ENCODE measurements around the gene PER1.

DNA sequence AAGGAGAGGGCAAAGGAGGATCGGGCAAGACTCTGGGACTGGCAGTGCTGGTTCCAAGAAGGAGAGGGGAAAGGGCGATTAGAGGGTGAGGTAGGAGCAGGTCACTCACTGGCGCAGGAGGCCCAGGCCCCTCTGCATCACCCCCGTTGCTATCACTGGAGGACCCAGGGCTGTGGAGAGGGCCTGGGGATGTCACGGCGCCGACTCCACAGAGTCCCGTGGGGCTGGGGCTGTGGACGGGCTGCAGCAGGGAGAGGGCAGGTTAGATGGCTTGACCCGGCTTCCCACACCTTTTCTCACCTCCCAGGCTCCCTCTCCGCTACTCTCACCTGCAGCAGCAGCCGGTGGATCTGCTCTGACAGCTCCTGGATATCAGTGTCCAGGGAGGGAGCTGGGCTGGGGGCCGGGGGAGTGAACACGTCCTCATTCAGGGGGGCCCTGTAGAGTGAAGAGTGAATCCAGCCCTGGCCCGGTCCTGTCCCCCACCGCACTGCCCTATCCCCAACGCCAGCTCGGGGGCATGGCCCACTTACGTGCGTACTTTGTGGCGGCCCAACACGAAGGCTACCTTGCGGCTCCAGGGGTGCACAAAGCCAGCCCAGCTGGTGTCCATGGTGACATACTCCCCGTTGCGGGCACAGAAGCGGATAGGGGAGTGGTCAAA lies 4.9 kb downstream of the PER1 start:
- TF ChIP-seq, protein P1, sequence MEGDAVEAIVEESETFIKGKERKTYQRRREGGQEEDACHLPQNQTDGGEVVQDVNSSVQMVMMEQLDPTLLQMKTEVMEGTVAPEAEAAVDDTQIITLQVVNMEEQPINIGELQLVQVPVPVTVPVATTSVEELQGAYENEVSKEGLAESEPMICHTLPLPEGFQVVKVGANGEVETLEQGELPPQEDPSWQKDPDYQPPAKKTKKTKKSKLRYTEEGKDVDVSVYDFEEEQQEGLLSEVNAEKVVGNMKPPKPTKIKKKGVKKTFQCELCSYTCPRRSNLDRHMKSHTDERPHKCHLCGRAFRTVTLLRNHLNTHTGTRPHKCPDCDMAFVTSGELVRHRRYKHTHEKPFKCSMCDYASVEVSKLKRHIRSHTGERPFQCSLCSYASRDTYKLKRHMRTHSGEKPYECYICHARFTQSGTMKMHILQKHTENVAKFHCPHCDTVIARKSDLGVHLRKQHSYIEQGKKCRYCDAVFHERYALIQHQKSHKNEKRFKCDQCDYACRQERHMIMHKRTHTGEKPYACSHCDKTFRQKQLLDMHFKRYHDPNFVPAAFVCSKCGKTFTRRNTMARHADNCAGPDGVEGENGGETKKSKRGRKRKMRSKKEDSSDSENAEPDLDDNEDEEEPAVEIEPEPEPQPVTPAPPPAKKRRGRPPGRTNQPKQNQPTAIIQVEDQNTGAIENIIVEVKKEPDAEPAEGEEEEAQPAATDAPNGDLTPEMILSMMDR (IDR thresholded peaks at IDR 0.05) = no peak
- TF ChIP-seq POLR2A (IDR thresholded peaks at IDR 0.05) = no peak

Data from lower leg skin (tissue), 3 donors.